ENCODE results near the gene SERPINB10.

Gene SERPINB10

DNA sequence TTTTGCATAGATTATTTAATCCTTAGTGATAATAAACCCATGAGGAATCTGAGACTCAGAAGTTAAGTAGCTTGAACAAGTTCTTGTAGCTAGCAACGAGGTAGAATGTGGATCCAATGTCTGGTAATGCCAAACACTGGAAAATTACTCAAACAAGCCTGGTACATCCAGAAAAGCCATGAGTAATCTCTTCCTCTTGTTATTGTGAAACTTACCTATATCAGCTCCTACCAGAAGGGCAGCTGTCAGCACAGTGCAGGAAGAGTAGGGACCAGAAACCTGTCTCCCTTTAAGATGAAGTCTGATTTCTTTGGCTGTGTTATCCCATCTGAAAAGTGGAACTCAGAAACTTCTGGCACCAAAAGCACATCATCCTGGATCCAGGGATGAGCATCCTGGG lies 54.4 kb downstream of the SERPINB10 start:
- Histone ChIP-seq H3K36me3 (no peaks in the 10 kb centered on the region), H3K4me1 (no peaks in the 10 kb centered on the region), H3K27me3 (no peaks in the 10 kb centered on the region), H3K4me3 (ENCODE audit: low read depth, low read length) (no peak overlapping the region), H3K9me3 (no peaks in the 10 kb centered on the region)
- TF ChIP-seq, protein P1, sequence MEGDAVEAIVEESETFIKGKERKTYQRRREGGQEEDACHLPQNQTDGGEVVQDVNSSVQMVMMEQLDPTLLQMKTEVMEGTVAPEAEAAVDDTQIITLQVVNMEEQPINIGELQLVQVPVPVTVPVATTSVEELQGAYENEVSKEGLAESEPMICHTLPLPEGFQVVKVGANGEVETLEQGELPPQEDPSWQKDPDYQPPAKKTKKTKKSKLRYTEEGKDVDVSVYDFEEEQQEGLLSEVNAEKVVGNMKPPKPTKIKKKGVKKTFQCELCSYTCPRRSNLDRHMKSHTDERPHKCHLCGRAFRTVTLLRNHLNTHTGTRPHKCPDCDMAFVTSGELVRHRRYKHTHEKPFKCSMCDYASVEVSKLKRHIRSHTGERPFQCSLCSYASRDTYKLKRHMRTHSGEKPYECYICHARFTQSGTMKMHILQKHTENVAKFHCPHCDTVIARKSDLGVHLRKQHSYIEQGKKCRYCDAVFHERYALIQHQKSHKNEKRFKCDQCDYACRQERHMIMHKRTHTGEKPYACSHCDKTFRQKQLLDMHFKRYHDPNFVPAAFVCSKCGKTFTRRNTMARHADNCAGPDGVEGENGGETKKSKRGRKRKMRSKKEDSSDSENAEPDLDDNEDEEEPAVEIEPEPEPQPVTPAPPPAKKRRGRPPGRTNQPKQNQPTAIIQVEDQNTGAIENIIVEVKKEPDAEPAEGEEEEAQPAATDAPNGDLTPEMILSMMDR (IDR thresholded peaks at IDR 0.05; ENCODE audit: low read depth, low read length) = no peak
- DNase-seq = no peak

DNA sequence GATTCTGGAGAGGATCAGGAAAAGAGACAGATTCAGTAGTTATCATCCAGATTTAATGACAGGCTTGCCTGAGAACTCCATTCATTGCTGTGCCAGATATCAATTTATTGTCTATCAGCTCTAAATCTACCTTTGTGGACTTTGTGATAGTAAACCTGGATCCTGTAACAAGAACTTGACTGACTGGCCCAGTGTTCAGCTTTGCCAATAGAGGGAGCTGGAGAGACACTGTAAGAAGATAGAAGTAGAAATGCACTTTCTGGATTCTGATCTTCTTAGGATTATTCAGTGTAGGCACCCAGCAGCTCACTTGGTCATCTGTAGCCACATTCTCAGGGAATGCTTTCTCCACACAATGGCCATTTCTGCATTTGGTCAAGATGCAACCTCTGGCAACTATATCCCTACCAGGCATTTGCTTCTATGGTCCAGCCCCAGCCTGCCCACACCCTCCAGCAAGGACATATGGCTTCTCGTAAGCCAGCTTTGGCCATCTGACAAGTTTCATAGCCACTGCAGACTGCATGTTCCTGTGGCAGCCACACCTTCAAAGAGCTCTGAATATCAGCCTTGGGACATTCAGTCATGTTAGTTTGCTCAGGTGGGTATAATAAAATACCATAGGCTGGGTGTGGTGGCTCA lies 56.0 kb downstream of the SERPINB10 start:
- TF ChIP-seq, protein P1 (IDR thresholded peaks at IDR 0.05; ENCODE audit: low read depth, low read length) = peak; percentile 76
- DNase-seq = no peak

DNA sequence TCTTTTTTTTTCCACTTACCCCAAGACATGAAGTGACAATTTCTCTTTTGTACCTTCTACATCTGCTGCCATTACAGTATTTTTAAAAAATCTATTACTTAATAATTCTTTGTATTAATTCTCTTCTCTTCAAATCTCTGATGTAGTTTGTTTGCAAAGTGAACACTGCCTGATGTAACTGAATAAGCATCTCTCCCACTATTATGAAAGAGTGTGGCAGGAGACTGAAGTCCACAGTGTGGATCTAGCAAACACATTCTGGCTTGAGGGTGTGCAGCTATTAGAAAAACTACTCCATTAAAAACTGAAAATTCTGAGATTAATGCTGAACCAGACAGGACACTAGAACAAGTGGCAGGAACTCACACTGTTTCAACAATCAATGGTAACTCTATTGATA lies 57.1 kb downstream of the SERPINB10 start:
- H3K9me3 ChIP-seq = no peaks in the 10 kb centered on the region
- H3K27me3 ChIP-seq = no peaks in the 10 kb centered on the region
- no peak overlapping the region for H3K4me3 ChIP-seq (ENCODE audit: low read depth, low read length)
- no peak for DNase-seq
- H3K4me1 ChIP-seq = no peaks in the 10 kb centered on the region
- H3K36me3 ChIP-seq = no peaks in the 10 kb centered on the region
- TF ChIP-seq, protein P1 (IDR thresholded peaks at IDR 0.05; ENCODE audit: low read depth, low read length) = no peak

More for the DNA sequence above, 56.0 kb downstream of the SERPINB10 start:
- no peaks in the 10 kb centered on the region for H3K36me3 ChIP-seq
- H3K9me3 ChIP-seq = no peaks in the 10 kb centered on the region
- H3K4me1 ChIP-seq = no peaks in the 10 kb centered on the region
- H3K27me3 ChIP-seq = no peaks in the 10 kb centered on the region
- no peak overlapping the region for H3K4me3 ChIP-seq (ENCODE audit: low read depth, low read length)

DNA sequence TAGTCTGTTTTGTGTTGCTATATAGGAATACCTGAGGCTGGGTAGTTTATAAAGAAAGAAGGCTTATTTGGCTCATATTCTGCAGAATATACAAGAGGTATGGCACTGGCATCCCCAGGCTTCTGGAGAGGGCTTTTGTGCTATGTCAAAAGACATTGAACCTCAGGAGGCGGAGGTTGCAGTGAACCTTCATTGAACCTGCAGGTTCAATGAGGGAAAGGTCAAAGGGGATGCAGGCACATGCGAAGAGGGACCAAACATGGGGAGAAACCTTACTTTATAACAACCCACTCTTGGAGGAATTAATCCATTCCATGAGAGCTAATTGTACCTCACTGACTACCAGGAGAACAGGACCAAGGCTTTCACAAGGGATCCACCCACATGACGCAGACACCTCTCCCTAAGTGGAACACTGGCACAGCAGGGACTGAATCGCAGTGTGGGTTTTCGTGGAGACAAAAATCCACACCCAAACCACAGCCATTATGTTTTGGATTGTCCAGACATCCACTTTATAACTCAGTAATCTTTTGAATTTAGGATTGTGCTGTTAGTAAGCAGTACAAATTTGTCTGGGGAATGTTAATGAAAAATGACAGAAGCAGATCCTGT lies 58.1 kb downstream of the SERPINB10 start:
- no peak overlapping the region for H3K4me3 ChIP-seq (ENCODE audit: low read depth, low read length)
- TF ChIP-seq, protein P1 (IDR thresholded peaks at IDR 0.05; ENCODE audit: low read depth, low read length) = no peak
- H3K27me3 ChIP-seq = no peaks in the 10 kb centered on the region
- H3K4me1 ChIP-seq = no peaks in the 10 kb centered on the region
- no peak for DNase-seq
- no peaks in the 10 kb centered on the region for H3K9me3 ChIP-seq
- H3K36me3 ChIP-seq = no peaks in the 10 kb centered on the region

DNA sequence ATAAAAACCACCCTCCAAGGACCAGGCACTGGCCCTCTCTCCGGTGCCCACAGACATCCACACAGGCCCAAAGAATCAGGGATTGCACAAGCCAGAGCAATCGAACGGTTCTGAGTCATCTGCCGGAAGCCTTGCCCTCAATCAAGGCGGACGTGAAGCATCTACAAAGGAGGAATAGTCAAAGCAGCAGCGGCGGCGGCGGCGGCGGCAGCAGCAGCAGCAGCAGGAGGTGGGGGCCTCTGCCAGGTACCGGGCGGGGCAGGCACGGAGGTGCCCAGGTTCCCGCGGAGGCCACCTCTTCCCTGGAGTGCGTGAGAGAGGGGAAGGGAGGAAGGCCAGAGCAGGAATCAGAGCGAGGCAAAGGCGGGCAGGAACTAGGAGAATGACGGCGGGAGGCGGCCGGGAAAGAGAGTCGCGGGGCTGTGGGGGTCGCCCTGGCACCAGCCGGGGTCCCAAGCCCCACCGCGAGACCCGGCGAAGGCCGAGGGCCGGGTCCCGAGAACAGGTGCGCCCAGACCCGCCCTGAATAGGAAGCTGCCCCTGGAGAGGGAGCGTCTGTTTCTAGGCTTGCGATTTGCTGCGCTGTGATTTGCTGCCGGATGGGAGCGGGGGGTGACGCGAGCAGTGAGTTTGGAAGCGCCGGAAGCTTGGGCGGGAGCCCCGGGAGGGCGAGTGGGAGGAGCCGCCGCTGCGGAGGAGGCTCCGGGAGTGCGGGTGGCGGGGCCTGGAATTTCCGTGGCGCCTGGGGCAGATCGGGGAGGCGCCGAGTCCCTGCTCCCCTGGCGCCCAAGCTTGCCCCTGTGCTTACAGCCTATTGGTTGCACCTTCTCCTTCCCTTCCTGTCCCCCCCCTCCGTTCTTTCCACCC lies 62.4 kb downstream of the SERPINB10 start, which contains the start of gene SERPINB8:
SERPINB8 (plus strand) TSS at position 140 of the 867 bp plus-strand sequence. CDS start 8,228 bp downstream, outside the sequence.
- TF ChIP-seq, protein P1 (IDR thresholded peaks at IDR 0.05; ENCODE audit: low read depth, low read length) = no peak
- H3K27me3 ChIP-seq = no peaks in the 10 kb centered on the region
- H3K4me3 ChIP-seq (ENCODE audit: low read depth, low read length) = peak within 1 kb of the TSS; percentile 61
- no peaks in the 10 kb centered on the region for H3K36me3 ChIP-seq
- H3K4me1 ChIP-seq = no peaks in the 10 kb centered on the region
- H3K9me3 ChIP-seq = no peaks in the 10 kb centered on the region
- peak; percentile 83 for DNase-seq

Measured in BE2C (cell line).